H9 (cell line): ENCODE results near the gene ZAR1. TPM values are rescaled to one million over a fixed set of nuclear protein-coding genes. Genes with fewer than 3 reads are reported as not detected.
A peak's percentile ranks its signal among the peaks of the same experiment; 100 is the strongest.

Experiments
- DNase-seq: peaks from one replicate; pipeline ENCODE4 v3.0.0-alpha.2; 2017
- H2AFZ ChIP-seq: one replicate; pipeline ENCODE4 v1.6.1; 2013; ENCODE audit warnings: mild to moderate bottlenecking, low read length, control low read depth, moderate library complexity
- H2AK5ac ChIP-seq: 2 replicates; pipeline ENCODE4 v1.6.1; 2013; ENCODE audit warnings: low read length, control low read depth, mixed read lengths; ENCODE audit not compliant: insufficient read length
- H2BK120ac ChIP-seq: one replicate; pipeline ENCODE4 v1.6.1; 2013; ENCODE audit warnings: low read depth, mild to moderate bottlenecking, low read length, control low read depth, inconsistent platforms; ENCODE audit not compliant: poor library complexity, severe bottlenecking
- H2BK12ac ChIP-seq: 2 replicates; pipeline ENCODE4 v1.6.1; 2013; ENCODE audit warnings: low read length, control low read depth, mixed read lengths, low read depth; ENCODE audit not compliant: insufficient read length
- H2BK15ac ChIP-seq: 2 replicates; pipeline ENCODE4 v1.6.1; 2013; ENCODE audit warnings: low read depth, low read length, control low read depth
- H2BK20ac ChIP-seq: one replicate; pipeline ENCODE4 v1.6.1; 2013; ENCODE audit warnings: low read depth, mild to moderate bottlenecking, low read length, control low read depth, inconsistent platforms; ENCODE audit not compliant: poor library complexity, severe bottlenecking
- H2BK5ac ChIP-seq: 2 replicates; pipeline ENCODE4 v1.6.1; 2013; ENCODE audit warnings: low read length, control low read depth, mixed read lengths; ENCODE audit not compliant: insufficient read length
- H3K14ac ChIP-seq: 2 replicates; pipeline ENCODE4 v1.6.1; 2013; ENCODE audit warnings: low read length, control low read depth; ENCODE audit not compliant: insufficient read depth
- H3K18ac ChIP-seq: 2 replicates; pipeline ENCODE4 v1.6.1; 2013; ENCODE audit warnings: low read depth, mild to moderate bottlenecking, mixed read lengths, low read length, control low read depth; ENCODE audit not compliant: insufficient read length
- H3K23ac ChIP-seq: 2 replicates; pipeline ENCODE4 v1.6.1; 2013; ENCODE audit warnings: low read length, control low read depth, mixed read lengths, low read depth; ENCODE audit not compliant: insufficient read length
- H3K23me2 ChIP-seq: 2 replicates; pipeline ENCODE4 v1.6.1; 2013; ENCODE audit warnings: low read depth, mild to moderate bottlenecking, mixed read lengths, low read length, control low read depth; ENCODE audit not compliant: insufficient read length, poor library complexity, severe bottlenecking
- H3K27ac ChIP-seq: 2 replicates; pipeline ENCODE4 v1.5.1; 2013; ENCODE audit warnings: low read length, control low read depth, mixed read lengths, low read depth; ENCODE audit not compliant: insufficient read length
- H3K27me3 ChIP-seq: 2 replicates; pipeline ENCODE4 v1.6.1; 2013; ENCODE audit warnings: low read length, control low read depth, inconsistent platforms; ENCODE audit not compliant: insufficient read depth
- H3K4ac ChIP-seq: 2 replicates; pipeline ENCODE4 v1.6.1; 2013; ENCODE audit warnings: low read depth, mild to moderate bottlenecking, control low read depth, inconsistent platforms, low read length, moderate library complexity
- H3K4me1 ChIP-seq: 2 replicates; pipeline ENCODE4 v1.6.1; 2013; ENCODE audit warnings: low read length, control low read depth, inconsistent platforms; ENCODE audit not compliant: insufficient read depth
- H3K4me2 ChIP-seq: 2 replicates; pipeline ENCODE4 v1.6.1; 2013; ENCODE audit warnings: low read length, control low read depth, mixed read lengths; ENCODE audit not compliant: insufficient read length, insufficient read depth
- H3K56ac ChIP-seq: 2 replicates; pipeline ENCODE4 v1.6.1; 2013; ENCODE audit warnings: low read depth, mild to moderate bottlenecking, mixed read lengths, low read length, control low read depth; ENCODE audit not compliant: insufficient read length
- H3K79me1 ChIP-seq: 2 replicates; pipeline ENCODE4 v1.6.1; 2013; ENCODE audit warnings: low read depth, mild to moderate bottlenecking, moderate library complexity, low read length, control low read depth, inconsistent platforms; ENCODE audit not compliant: insufficient read depth, poor library complexity, severe bottlenecking
- H3K79me2 ChIP-seq: 2 replicates; pipeline ENCODE4 v1.6.1; 2013; ENCODE audit warnings: low read length, control low read depth, inconsistent platforms; ENCODE audit not compliant: insufficient read depth
- H3K9ac ChIP-seq: 2 replicates; pipeline ENCODE4 v1.6.1; 2013; ENCODE audit warnings: low read length, control low read depth, mixed read lengths; ENCODE audit not compliant: insufficient read length; ENCODE audit errors: extremely low read depth
- H3K9me3 ChIP-seq: one replicate; pipeline ENCODE4 v1.6.1; 2013; ENCODE audit warnings: low read depth, low read length, inconsistent platforms; ENCODE audit not compliant: control insufficient read depth
- H3T11ph ChIP-seq: one replicate; pipeline ENCODE4 v1.6.1; 2013; ENCODE audit warnings: mild to moderate bottlenecking, low read length, control low read depth, inconsistent platforms
- H4K20me1 ChIP-seq: one replicate; pipeline ENCODE4 v1.6.1; 2013; ENCODE audit not compliant: control insufficient read depth, insufficient read length, insufficient read depth
- H4K5ac ChIP-seq: 2 replicates; pipeline ENCODE4 v1.6.1; 2013; ENCODE audit warnings: low read depth, mild to moderate bottlenecking, mixed read lengths, low read length, control low read depth; ENCODE audit not compliant: insufficient read length
- H4K8ac ChIP-seq: replicated peaks from 2 replicates; pipeline ENCODE4 v1.6.1; 2013; ENCODE audit warnings: low read length, control low read depth, mixed read lengths, low read depth; ENCODE audit not compliant: insufficient read length
- H4K91ac ChIP-seq: 2 replicates; pipeline ENCODE4 v1.6.1; 2013; ENCODE audit warnings: low read depth, mild to moderate bottlenecking, moderate library complexity, mixed read lengths, low read length, control low read depth; ENCODE audit not compliant: insufficient read length
- H3K27ac Mint-ChIP-seq, 3 experiments: 2 replicates in 2 of 3; 3 replicates in 1 of 3; pipeline ENCODE4 v1.8.0; 2020 to 2021; ENCODE audit warnings: mixed read lengths in 3 of 3, mild to moderate bottlenecking in 1 of 3, moderate library complexity in 1 of 3
- H3K27me3 Mint-ChIP-seq: 2 replicates; pipeline ENCODE4 v1.8.0; 2021; ENCODE audit warnings: low read depth, mild to moderate bottlenecking, moderate library complexity, mixed read lengths
- H3K36me3 Mint-ChIP-seq, 3 experiments: 2 replicates in 2 of 3; 3 replicates in 1 of 3; pipeline ENCODE4 v1.8.0; 2020 to 2021; ENCODE audit warnings: low read depth in 3 of 3, mixed read lengths in 3 of 3; ENCODE audit not compliant: insufficient read depth in 1 of 3
- H3K4me1 Mint-ChIP-seq, 2 experiments: 2 replicates each; pipeline ENCODE4 v1.8.0; 2020; ENCODE audit warnings: mixed read lengths in 2 of 2
- H3K4me3 Mint-ChIP-seq, 2 experiments: 2 replicates in 1 of 2; 3 replicates in 1 of 2; pipeline ENCODE4 v1.8.0; 2020 to 2021; ENCODE audit warnings: mild to moderate bottlenecking in 2 of 2, mixed read lengths in 2 of 2, moderate library complexity in 1 of 2
- H3K9me3 Mint-ChIP-seq, 2 experiments: 2 replicates in 1 of 2; 3 replicates in 1 of 2; pipeline ENCODE4 v1.8.0; 2020; ENCODE audit warnings: mild to moderate bottlenecking in 2 of 2, mixed read lengths in 2 of 2, moderate library complexity in 1 of 2
- CTCF ChIP-seq: fragments of 200-600 bp; sonication (generic); conservative IDR thresholded peaks from 3 replicates; pipeline ENCODE4 v1.8.0; 2021; ENCODE audit warnings: antibody characterized with exemption, mild to moderate bottlenecking
- WGBS: extraction: QIAGEN DNeasy Blood & Tissue Kit; methylation state at CpG from one replicate; pipeline ENCODE4 v1.1.7; 2013; ENCODE audit warnings: missing lambda C conversion rate, low lambda C conversion rate, mixed read lengths; ENCODE audit not compliant: insufficient read length; ENCODE audit errors: extremely low coverage; 5-methylcytosine and 5-hydroxymethylcytosine counted together
- total RNA-seq: library from RNA; stranded (reverse); gene quantifications from 2 replicates; pipeline ENCODE4 v1.2.1, GENCODE V29; 2021

Gene ZAR1
- total RNA-seq, 1 experiment from 2014 or later, result 0.61 TPM

GRCh38 chr4:48489683-48490011 is 405 bp upstream of the ZAR1 start:
- Histone ChIP-seq H3T11ph (no peak overlapping the region), H3K14ac (no peak overlapping the region), H4K5ac (no peak overlapping the region), H2BK15ac (no peak overlapping the region), H3K56ac (no peak overlapping the region), H3K79me2 (no peaks in the 10 kb centered on the region), H4K20me1 (no peaks in the 10 kb centered on the region), H3K27me3 (peaks cover 13% of the 10 kb centered on the region; the same call in 1 of the 2 replicates), H4K8ac (no peak overlapping the region), H2AK5ac (no peak overlapping the region), H2BK20ac (no peak overlapping the region), H3K79me1 (no peaks in the 10 kb centered on the region), H3K9me3 (no peaks in the 10 kb centered on the region), H3K9ac (no peak overlapping the region), H3K23me2 (peaks cover 5% of the 10 kb centered on the region), H2BK12ac (no peak overlapping the region), H3K4me2 (peak overlapping the region; percentile 60), H3K4ac (no peak overlapping the region), H3K27ac (no peak overlapping the region), H2BK120ac (no peak overlapping the region), H4K91ac (no peak overlapping the region), H3K18ac (no peak overlapping the region), H3K4me1 (no peaks in the 10 kb centered on the region), H2BK5ac (no peak overlapping the region), H3K23ac (no peak overlapping the region), H2AFZ (no peak overlapping the region)
- no peak overlapping the region for H3K27ac Mint-ChIP-seq
- H3K4me1 Mint-ChIP-seq, result peaks cover 7 to 12% of the 10 kb centered on the region in 2 experiments
- no CpG with 5 or more reads among the region's 14 CpGs for WGBS
- H3K36me3 Mint-ChIP-seq, result no peaks in the 10 kb centered on the region; a peak in 1 of 7 replicates
- peaks cover 72% of the 10 kb centered on the region for H3K27me3 Mint-ChIP-seq
- no peak for TF ChIP-seq CTCF
- no peaks in the 10 kb centered on the region for H3K9me3 Mint-ChIP-seq
- peak; percentile 46 for DNase-seq
- peak overlapping the region; percentile 57 to 83 for H3K4me3 Mint-ChIP-seq
